IPS-11a (cell line): ENCODE results near the gene CRYBG2.
"Not testable (repeated sequence)": the region's sequence is repeated elsewhere in the genome, so short reads cannot be mapped to it uniquely, and the experiment has no call there.

Experiments
- H3K4me3 ChIP-seq: one replicate; pipeline ENCODE4 v1.5.1; 2013; ENCODE audit warnings: low read depth, low read length, control low read depth

Gene CRYBG2

GRCh38 chr1:26353976-26354820 lies at the start of gene CRYBG2:
Gene CRYBG2 (minus strand): TSS chr1:26354130. CDS start chr1:26346657, 7,473 bp downstream.
- H3K4me3 ChIP-seq, result no peak within 1 kb of the TSS

GRCh38 chr1:26403656-26404055 lies 49.7 kb upstream of the CRYBG2 start:
- no peak overlapping the region for H3K4me3 ChIP-seq

GRCh38 chr1:26401891-26402290 lies 48.0 kb upstream of the CRYBG2 start:
- H3K4me3 ChIP-seq, result no peak overlapping the region

- no peak overlapping the region for H3K4me3 ChIP-seq
Observed at GRCh38 chr1:26399034-26399433, 45.1 kb upstream of the CRYBG2 start.

- no peak overlapping the region for H3K4me3 ChIP-seq
Observed at GRCh38 chr1:26395754-26396153, 41.8 kb upstream of the CRYBG2 start.

GRCh38 chr1:26391450-26391849 lies 37.5 kb upstream of the CRYBG2 start:
- H3K4me3 ChIP-seq, result no peak overlapping the region

GRCh38 chr1:26389604-26390247 lies 35.8 kb upstream of the CRYBG2 start:
- no peak overlapping the region for H3K4me3 ChIP-seq

GRCh38 chr1:26388791-26389445 lies 35.0 kb upstream of the CRYBG2 start:
- H3K4me3 ChIP-seq, result no peak overlapping the region

- no peak overlapping the region for H3K4me3 ChIP-seq
Observed at GRCh38 chr1:26387447-26387846, 33.5 kb upstream of the CRYBG2 start.

GRCh38 chr1:26385063-26385462 lies 31.1 kb upstream of the CRYBG2 start:
- not testable (repeated sequence) for H3K4me3 ChIP-seq

GRCh38 chr1:26384076-26384475 lies 30.1 kb upstream of the CRYBG2 start:
- H3K4me3 ChIP-seq, result no peak overlapping the region

- no peak overlapping the region for H3K4me3 ChIP-seq
Observed at GRCh38 chr1:26378879-26379251, 24.9 kb upstream of the CRYBG2 start.

GRCh38 chr1:26378088-26378878 lies 24.4 kb upstream of the CRYBG2 start:
- H3K4me3 ChIP-seq, result no peak overlapping the region

- no peak overlapping the region for H3K4me3 ChIP-seq
Observed at GRCh38 chr1:26376050-26376449, 22.1 kb upstream of the CRYBG2 start.

- no peak overlapping the region for H3K4me3 ChIP-seq
Observed at GRCh38 chr1:26375081-26375480, 21.2 kb upstream of the CRYBG2 start.

GRCh38 chr1:26374361-26374760 lies 20.4 kb upstream of the CRYBG2 start:
- H3K4me3 ChIP-seq, result not testable (repeated sequence)

GRCh38 chr1:26373789-26374188 lies 19.9 kb upstream of the CRYBG2 start:
- no peak overlapping the region for H3K4me3 ChIP-seq

GRCh38 chr1:26373281-26373680 lies 19.4 kb upstream of the CRYBG2 start:
- no peak overlapping the region for H3K4me3 ChIP-seq

GRCh38 chr1:26372611-26373010 lies 18.7 kb upstream of the CRYBG2 start, which contains the start of gene ZNF683:
Gene ZNF683 (minus strand): TSS chr1:26372750. CDS start chr1:26368571, 4,179 bp downstream.
- H3K4me3 ChIP-seq, result not testable (repeated sequence)

GRCh38 chr1:26372039-26372438 lies 18.1 kb upstream of the CRYBG2 start:
- no peak overlapping the region for H3K4me3 ChIP-seq
